GM13977 (cell line): ENCODE data around the gene TCOF1.
A peak's percentile ranks its signal among the peaks of the same experiment; 100 is the strongest.

ENCODE experiments used
- DNase-seq: peaks from one replicate; pipeline ENCODE4 v3.0.0; 2012; ENCODE audit warnings: low spot score
- CTCF ChIP-seq: IDR thresholded peaks from 2 replicates; pipeline ENCODE4 v1.5.1; 2012; ENCODE audit warnings: mild to moderate bottlenecking, control low read depth; ENCODE audit not compliant: insufficient read depth; ENCODE audit errors: extremely low read depth, missing control alignments
- in situ Hi-C: fragments of 300-500 bp; cut with MboI; formaldehyde crosslinking; loops from one replicate; pipeline ENCODE4 v1.12.0; 2022; ENCODE audit warnings: low sequenced_read_pairs, low pct_unique_long_range_greater_than_20kb, mixed read lengths, inconsistent platforms; ENCODE audit not compliant: unreplicated experiment

TCOF1 gene

GRCh38 chr5:150357326-150358260 is at the start of gene TCOF1:
Gene TCOF1, plus strand, starts transcription at chr5:150357697. Its CDS starts 50 bp downstream, at chr5:150357747.
- TF ChIP-seq CTCF: no peak
- peak; percentile 96 for DNase-seq
- in situ Hi-C loops: no loop called here

GRCh38 chr5:150309101-150309885 is 48.2 kb upstream of the TCOF1 start:
- TF ChIP-seq CTCF: no peak
- no peak for DNase-seq
- in situ Hi-C loops: no loop called here

GRCh38 chr5:150309886-150310239 is 47.6 kb upstream of the TCOF1 start:
- DNase-seq: no peak
- in situ Hi-C loops: no loop called here
- no peak for TF ChIP-seq CTCF

- DNase-seq: no peak
- TF ChIP-seq CTCF: no peak
- in situ Hi-C loops: no loop called here
Measured at GRCh38 chr5:150310246-150310645, 47.3 kb upstream of the TCOF1 start.

GRCh38 chr5:150311015-150311692 is 46.3 kb upstream of the TCOF1 start:
- no peak for DNase-seq
- no peak for TF ChIP-seq CTCF
- in situ Hi-C loops: no loop called here

GRCh38 chr5:150312518-150312917 is 45.0 kb upstream of the TCOF1 start:
- in situ Hi-C loops: no loop called here
- TF ChIP-seq CTCF: no peak
- DNase-seq: no peak
